ACC112 (cell line): Measurements from ENCODE around the gene TBL1XR1.
"Not testable (repeated sequence)": the region's sequence is repeated elsewhere in the genome, so short reads cannot be mapped to it uniquely, and the experiment has no call there.

Experiments used
- H2AFZ ChIP-seq: fragments of 200-600 bp; sonication (generic); one replicate; pipeline ENCODE4 v1.6.0; 2017; ENCODE audit warnings: antibody characterized with exemption, low read length; ENCODE audit not compliant: unreplicated experiment
- H3K27ac ChIP-seq: fragments of 200-600 bp; sonication (generic); 2 replicates; pipeline ENCODE4 v1.5.1; 2014; ENCODE audit warnings: low read depth, mild to moderate bottlenecking, antibody characterized with exemption, low read length, moderate library complexity
- H3K27me3 ChIP-seq: fragments of 200-600 bp; sonication (generic); 2 replicates; pipeline ENCODE4 v1.6.1; 2014; ENCODE audit warnings: mild to moderate bottlenecking, antibody characterized with exemption, low read length, moderate library complexity, mixed read lengths; ENCODE audit not compliant: insufficient read depth
- H3K36me3 ChIP-seq: fragments of 200-600 bp; sonication (generic); 2 replicates; pipeline ENCODE4 v1.6.1; 2016; ENCODE audit warnings: mild to moderate bottlenecking, antibody characterized with exemption, low read length, moderate library complexity, mixed read lengths; ENCODE audit not compliant: insufficient read depth
- H3K4me1 ChIP-seq: fragments of 200-600 bp; sonication (generic); one replicate; pipeline ENCODE4 v1.6.1; 2016; ENCODE audit warnings: low read length, mixed read lengths; ENCODE audit not compliant: insufficient read depth, unreplicated experiment, control insufficient read depth
- H3K4me3 ChIP-seq: fragments of 200-600 bp; sonication (generic); 2 replicates; pipeline ENCODE4 v1.5.1; 2014; ENCODE audit warnings: mild to moderate bottlenecking, low read depth, low read length
- H3K79me2 ChIP-seq: fragments of 200-600 bp; sonication (generic); one replicate; pipeline ENCODE4 v1.6.0; 2016; ENCODE audit warnings: low read length; ENCODE audit not compliant: control insufficient read depth, unreplicated experiment, insufficient read depth

TBL1XR1 gene

GRCh38 chr3:177180506-177180905 is 16.8 kb downstream of the TBL1XR1 start:
- H3K4me1 ChIP-seq, result peaks cover 14% of the 10 kb centered on the region
- peaks cover 92% of the 10 kb centered on the region for H3K79me2 ChIP-seq
- no peak overlapping the region for H3K4me3 ChIP-seq

GRCh38 chr3:177179281-177180067 is 17.8 kb downstream of the TBL1XR1 start:
- Histone ChIP-seq H3K27ac (no peak overlapping the region), H3K36me3 (no peaks in the 10 kb centered on the region), H3K4me3 (no peak overlapping the region), H3K4me1 (peaks cover 5% of the 10 kb centered on the region), H2AFZ (no peak overlapping the region), H3K27me3 (no peaks in the 10 kb centered on the region), H3K79me2 (peaks cover 92% of the 10 kb centered on the region)

More at GRCh38 chr3:177180506-177180905, 16.8 kb downstream of the TBL1XR1 start:
- no peak overlapping the region for H2AFZ ChIP-seq
- no peaks in the 10 kb centered on the region for H3K27me3 ChIP-seq
- no peak overlapping the region for H3K27ac ChIP-seq
- H3K36me3 ChIP-seq, result no peaks in the 10 kb centered on the region

GRCh38 chr3:177177749-177178221 is 19.5 kb downstream of the TBL1XR1 start:
- Histone ChIP-seq H3K36me3 (no peaks in the 10 kb centered on the region), H3K4me3 (no peak overlapping the region), H3K79me2 (peaks cover 91% of the 10 kb centered on the region), H3K27ac (no peak overlapping the region), H3K27me3 (no peaks in the 10 kb centered on the region), H2AFZ (no peak overlapping the region), H3K4me1 (peaks cover 5% of the 10 kb centered on the region)

GRCh38 chr3:177174607-177175170 is 22.6 kb downstream of the TBL1XR1 start:
- H2AFZ ChIP-seq, result no peak overlapping the region
- peaks cover 91% of the 10 kb centered on the region for H3K79me2 ChIP-seq
- H3K4me1 ChIP-seq, result peaks cover 5% of the 10 kb centered on the region
- H3K36me3 ChIP-seq, result no peaks in the 10 kb centered on the region
- no peaks in the 10 kb centered on the region for H3K27me3 ChIP-seq
- no peak overlapping the region for H3K27ac ChIP-seq
- no peak overlapping the region for H3K4me3 ChIP-seq

GRCh38 chr3:177169936-177170722 is 27.2 kb downstream of the TBL1XR1 start:
- Histone ChIP-seq H3K79me2 (peaks cover 92% of the 10 kb centered on the region), H3K36me3 (no peaks in the 10 kb centered on the region; the same call in 1 of the 2 replicates), H3K27me3 (no peaks in the 10 kb centered on the region), H2AFZ (no peak overlapping the region), H3K4me3 (no peak overlapping the region), H3K27ac (no peak overlapping the region), H3K4me1 (no peaks in the 10 kb centered on the region)

GRCh38 chr3:177168431-177168830 is 28.9 kb downstream of the TBL1XR1 start:
- H3K4me3 ChIP-seq, result no peak overlapping the region
- H3K4me1 ChIP-seq, result no peaks in the 10 kb centered on the region
- peaks cover 92% of the 10 kb centered on the region for H3K79me2 ChIP-seq
- H3K36me3 ChIP-seq, result no peaks in the 10 kb centered on the region; the same call in 1 of the 2 replicates
- no peak overlapping the region for H3K27ac ChIP-seq
- no peak overlapping the region for H2AFZ ChIP-seq
- H3K27me3 ChIP-seq, result no peaks in the 10 kb centered on the region

GRCh38 chr3:177162742-177163141 is 34.5 kb downstream of the TBL1XR1 start:
- Histone ChIP-seq H3K27ac (no peak overlapping the region), H3K27me3 (no peaks in the 10 kb centered on the region), H3K36me3 (peaks cover 3% of the 10 kb centered on the region; the same call in 1 of the 2 replicates), H2AFZ (no peak overlapping the region), H3K79me2 (peaks cover 96% of the 10 kb centered on the region), H3K4me1 (no peaks in the 10 kb centered on the region), H3K4me3 (no peak overlapping the region)

- not testable (repeated sequence) for H3K4me1 ChIP-seq, H2AFZ ChIP-seq, H3K27ac ChIP-seq, H3K4me3 ChIP-seq, H3K36me3 ChIP-seq, H3K27me3 ChIP-seq
- H3K79me2 ChIP-seq, result peaks cover 95% of the 10 kb centered on the region
These were observed 35.7 kb downstream of the TBL1XR1 start for GRCh38 chr3:177161603-177162002.

- 0 out of 2 replicates have a peak, but pooled peaks cover 3% of the 10 kb centered on the region for H3K36me3 ChIP-seq
- no peak overlapping the region for H2AFZ ChIP-seq
- H3K79me2 ChIP-seq, result peaks cover 94% of the 10 kb centered on the region
- H3K4me1 ChIP-seq, result no peaks in the 10 kb centered on the region
- no peaks in the 10 kb centered on the region for H3K27me3 ChIP-seq
- no peak overlapping the region for H3K4me3 ChIP-seq
- no peak overlapping the region for H3K27ac ChIP-seq
These were observed 38.8 kb downstream of the TBL1XR1 start for GRCh38 chr3:177158461-177158860.

- H3K4me1 ChIP-seq, result no peaks in the 10 kb centered on the region
- no peak overlapping the region for H3K4me3 ChIP-seq
- H3K27me3 ChIP-seq, result no peaks in the 10 kb centered on the region
- H3K27ac ChIP-seq, result no peak overlapping the region
- 0 out of 2 replicates have a peak, but pooled peaks cover 3% of the 10 kb centered on the region for H3K36me3 ChIP-seq
- H3K79me2 ChIP-seq, result peaks cover 94% of the 10 kb centered on the region
- H2AFZ ChIP-seq, result no peak overlapping the region
These were observed 39.8 kb downstream of the TBL1XR1 start for GRCh38 chr3:177157492-177157891.
